ENCODE measurements around the gene EID1.

GRCh38 chr15:48871542-48871941 lies 6.4 kb upstream of the EID1 start:
- TF ChIP-seq CTCF (conservative IDR thresholded peaks at IDR 0.05; ENCODE audit: low read length) (no peak), EZH2phosphoT487 (IDR thresholded peaks at IDR 0.05; ENCODE audit: borderline replicate concordance) (no peak)

All from Loucy (cell line).